ENCODE data around the gene HADHB.
"Not testable (repeated sequence)": the region's sequence is repeated elsewhere in the genome, so short reads cannot be mapped to it uniquely, and the experiment has no call there.

Gene HADHB

GRCh38 chr2:26298638-26299393 is 54.1 kb downstream of the HADHB start:
- peak; percentile 28 to 41 for DNase-seq

DNA sequence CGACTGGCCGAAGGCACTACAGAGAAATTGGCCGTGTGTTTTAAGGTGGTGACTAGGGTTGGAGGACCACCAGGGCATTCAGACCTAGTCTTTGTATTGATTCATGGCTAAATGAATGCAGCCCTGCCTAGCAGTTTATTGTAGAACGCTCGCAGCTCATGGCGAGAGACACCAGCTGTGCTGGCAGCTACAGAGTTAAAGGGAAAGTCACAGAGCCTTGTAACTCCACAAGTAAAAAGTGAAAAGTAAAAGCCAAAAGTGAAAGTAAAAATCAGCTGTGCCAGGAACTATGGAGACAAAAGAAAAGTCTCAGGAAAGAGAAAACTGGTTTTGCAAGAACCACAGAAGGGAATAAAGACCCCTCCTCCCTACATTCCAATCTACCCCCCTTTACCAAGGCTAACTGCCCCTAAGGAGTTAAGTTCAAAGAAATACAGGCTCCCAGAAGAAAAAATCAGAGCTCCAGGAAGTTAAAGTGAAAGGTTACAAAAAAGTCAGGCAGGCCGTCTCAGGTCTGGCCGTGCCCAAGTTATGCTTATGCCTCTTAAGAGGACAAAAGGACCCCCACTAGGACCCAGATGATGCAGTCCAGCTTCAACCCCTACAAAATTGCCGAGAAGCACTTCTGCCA is 54.8 kb downstream of the HADHB start:
- peak in 1 of 2 donors; percentile 22 for DNase-seq

- peak in 1 of 2 donors; percentile 20 for DNase-seq
Measured at GRCh38 chr2:26300234-26300925, 55.6 kb downstream of the HADHB start.

- no peak for DNase-seq
Measured at GRCh38 chr2:26302846-26303245, 58.1 kb downstream of the HADHB start.

- not testable (repeated sequence) for DNase-seq
Measured at GRCh38 chr2:26305094-26305493, 60.4 kb downstream of the HADHB start.

- no peak for DNase-seq
Measured at GRCh38 chr2:26305540-26305939, 60.8 kb downstream of the HADHB start.

DNA sequence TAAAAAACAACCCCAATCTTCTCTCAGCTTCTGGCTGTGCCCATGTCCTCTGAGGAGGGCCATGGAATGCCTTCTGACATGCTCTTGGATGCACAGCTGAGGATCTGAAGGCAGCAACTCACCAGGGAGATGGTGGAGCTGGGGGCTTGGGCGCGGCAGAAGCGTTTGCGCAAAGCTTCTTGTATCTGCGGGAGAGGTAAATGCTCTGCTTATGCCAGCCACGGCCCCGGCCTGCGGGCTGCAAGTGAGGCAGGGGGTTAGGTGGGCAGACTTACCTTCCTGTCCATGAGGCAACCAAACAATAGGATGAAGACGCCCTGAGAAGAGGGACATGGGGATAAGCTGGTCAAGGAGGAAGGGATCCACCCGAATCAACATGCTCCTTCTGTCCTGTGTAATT is 65.2 kb downstream of the HADHB start:
- DNase-seq = no peak

- DNase-seq = no peak
Measured at GRCh38 chr2:26312471-26312870, 67.7 kb downstream of the HADHB start.

DNA sequence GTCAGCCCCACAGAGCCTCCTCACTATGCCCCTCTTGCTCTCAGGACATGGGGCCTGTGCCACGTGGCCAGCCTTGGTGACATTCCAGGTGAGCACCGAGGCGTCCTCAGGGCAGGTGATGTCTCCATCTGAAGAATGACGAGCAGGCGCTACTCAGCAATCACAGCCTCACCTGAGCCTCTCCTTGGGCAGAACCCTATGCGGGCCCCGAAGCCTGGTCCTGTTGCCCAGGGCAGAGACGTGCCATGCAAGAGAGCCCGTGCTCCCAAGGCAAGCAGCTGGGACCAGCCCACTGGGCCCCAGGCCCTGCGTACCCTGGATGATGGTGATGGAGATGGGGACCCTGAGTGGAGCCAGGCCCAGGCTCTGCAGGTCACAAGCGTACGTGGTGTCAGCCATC is 68.7 kb downstream of the HADHB start:
- DNase-seq = no peak

- no peak for DNase-seq
Measured at GRCh38 chr2:26314243-26314642, 69.5 kb downstream of the HADHB start.

DNA sequence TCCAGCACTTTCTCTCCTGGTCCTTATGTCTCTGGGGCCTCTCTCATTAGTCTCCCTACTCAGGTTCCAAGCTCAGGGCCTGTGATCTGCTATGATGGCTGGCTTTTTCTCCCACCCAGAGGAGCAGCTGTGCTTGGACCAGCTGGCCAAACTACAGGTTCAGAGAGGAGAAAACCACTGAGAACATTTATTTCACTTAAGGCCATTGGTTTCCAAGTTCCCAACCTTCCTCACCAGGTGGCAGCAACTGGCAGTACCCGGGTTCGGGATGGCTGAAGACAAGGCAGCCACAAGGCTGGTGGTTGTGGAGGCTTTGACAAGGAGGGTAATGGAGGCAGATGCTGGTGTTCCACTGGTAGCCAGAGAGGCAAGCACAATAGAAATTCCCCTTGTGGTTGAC is 71.3 kb downstream of the HADHB start:
- DNase-seq = no peak

DNA sequence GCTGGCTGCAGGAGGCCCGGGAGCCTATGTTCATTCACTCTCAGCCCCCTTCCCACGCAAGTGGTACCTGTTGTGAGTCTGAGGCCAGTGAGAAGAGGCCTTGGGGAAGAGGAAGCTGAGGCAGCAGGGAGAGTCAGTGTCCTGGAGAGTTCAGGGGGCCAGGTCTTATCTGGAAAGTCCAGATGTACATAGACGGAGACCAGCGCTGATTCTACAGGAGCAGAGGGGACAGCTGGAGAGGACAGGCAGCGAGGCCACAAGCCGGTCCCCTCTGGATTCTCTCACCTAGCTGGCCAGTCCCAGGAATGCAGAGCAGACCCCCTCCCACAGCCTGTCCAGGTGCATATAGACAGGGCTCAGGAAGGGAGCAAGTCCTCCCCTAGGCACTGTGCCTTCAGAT is 72.1 kb downstream of the HADHB start:
- no peak for DNase-seq

DNA sequence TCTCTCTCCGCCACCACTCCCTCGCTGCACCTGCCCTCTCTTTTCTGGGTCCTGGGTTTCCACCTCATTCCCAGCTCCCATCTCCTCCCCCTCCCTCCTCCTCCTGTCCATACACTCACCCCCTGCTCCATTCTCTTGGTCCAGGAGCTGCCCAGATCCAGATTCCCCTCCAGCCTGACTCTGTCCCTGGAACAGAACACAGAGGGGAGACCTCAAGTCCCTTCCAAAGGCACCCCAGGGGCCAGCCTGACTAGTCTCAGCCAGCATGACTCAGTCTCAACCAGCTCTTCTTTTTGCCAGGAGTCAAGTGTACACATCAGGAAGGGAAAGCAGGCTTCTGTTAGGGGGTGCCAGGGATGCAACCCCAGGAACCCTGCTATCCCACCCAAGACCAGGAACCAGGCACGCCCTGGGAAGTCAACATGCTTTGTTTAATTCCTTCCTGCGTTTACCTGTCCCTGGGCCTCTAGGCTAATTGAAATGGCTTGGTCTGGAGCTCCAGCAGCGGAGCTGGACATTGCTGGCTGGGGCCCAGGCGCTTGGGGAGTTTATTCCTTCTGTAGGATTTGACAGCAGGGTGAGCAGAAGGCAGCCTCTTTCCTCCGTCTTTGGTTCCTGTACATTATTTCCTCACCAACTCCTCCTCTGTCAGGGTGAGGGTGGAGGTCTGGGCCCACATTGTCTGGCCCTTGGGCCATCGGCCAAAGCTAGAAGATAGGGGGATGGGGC is 72.8 kb downstream of the HADHB start:
- no peak for DNase-seq

- DNase-seq = no peak
Measured at GRCh38 chr2:26318950-26319349, 74.2 kb downstream of the HADHB start.

DNA sequence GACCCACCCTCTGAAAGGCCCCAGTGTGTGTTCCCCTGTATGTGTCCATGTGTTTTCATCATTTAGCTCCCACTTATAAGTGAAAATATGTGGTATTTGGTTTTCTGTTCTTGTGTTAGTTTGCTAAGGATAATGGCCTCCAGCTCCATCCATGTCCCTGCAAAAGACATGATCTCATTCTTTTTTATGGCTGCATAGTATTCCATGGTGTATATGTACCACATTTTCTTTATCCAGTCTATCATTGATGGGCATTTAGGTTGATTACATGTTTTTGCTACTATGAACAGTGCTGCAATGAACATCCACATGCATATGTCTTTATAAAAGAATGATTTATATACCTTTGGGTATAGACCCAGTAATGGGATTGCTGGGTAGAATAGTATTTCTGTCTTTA is 79.7 kb downstream of the HADHB start:
- not testable (repeated sequence) for DNase-seq

DNA sequence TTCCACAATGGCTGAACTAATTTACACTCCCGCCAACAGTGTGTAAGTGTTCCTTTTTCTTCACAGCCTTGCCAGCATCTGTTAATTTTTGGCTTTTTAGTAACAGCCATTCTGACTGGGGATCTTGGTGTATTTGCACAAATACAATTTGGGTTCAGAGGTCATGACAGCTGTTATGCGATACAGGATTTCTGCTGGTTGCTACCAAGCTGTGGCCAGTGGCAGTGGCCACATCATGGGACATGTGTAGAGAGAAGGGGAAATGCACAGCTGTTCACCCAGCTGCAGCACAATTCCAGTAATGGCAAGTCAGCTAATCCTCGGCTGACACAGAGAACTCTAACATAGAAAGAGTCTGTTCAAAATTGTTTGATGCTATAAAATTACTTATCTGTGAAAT is 80.2 kb downstream of the HADHB start:
- no peak for DNase-seq

- no peak for DNase-seq
Measured at GRCh38 chr2:26325851-26326250, 81.1 kb downstream of the HADHB start.

GRCh38 chr2:26326514-26326913 is 81.8 kb downstream of the HADHB start:
- no peak for DNase-seq

DNA sequence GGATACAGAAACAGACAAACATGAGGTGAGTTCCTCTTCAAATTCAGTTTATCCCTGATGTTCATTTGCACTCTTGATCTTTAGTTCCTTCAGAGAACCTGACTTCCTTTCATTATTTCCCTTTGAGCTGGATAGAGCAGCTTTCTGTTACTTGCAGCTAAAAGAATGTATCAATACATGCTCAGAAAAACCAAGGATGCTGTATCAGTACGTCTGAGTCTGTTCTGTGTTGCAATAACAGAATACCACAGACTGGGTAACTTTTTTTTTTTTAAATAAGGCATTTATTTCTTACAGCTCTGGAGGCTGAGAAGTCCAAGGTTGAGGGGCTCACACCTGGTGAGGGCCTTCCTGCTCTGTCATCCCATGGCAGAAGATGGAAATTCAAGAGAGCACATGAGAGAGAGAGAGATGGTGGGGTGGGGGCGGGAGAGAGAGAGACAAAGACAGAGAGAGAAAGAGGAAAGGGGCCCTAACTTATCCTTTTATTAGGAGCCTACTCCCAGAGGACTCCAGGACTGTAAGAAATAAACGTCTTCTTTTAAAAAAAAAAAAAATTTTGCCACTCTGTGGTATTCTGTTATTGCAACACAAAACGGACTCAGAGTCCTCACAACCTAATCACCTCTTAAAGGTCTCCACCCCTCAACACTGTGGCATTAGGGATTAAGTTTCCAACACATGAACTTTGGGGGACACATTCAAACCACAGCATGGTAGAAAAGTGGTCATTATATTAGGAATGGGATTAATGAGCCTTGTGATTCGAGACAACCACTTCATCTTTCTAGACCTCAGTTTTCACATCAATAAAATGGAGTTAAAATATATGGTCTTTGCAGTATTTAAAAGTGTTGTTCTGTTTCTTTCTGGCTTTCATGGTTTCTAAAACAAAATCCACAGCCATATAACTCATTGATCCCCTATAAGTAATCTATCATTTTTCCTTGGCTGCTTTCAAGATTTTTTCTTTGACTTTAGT is 82.8 kb downstream of the HADHB start:
- DNase-seq = no peak

DNA sequence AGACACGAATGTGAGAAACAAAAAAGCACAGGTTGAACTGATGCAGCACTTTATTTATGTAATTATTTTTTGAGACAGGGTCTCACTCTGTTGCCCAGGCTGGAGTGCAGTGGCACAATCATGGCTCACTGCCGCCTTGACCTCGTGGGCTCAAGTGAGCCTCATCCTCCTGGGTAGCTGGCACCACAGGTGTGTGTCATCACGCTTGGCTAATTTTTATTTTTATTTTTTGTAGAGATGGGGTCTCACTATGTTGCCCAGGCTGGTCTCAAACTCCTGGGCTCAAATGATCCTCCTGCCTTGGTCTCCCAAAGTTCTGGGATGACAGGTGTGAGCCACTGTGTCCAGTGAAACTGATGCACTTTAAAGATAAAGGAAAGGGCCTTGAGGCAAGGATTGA is 84.3 kb downstream of the HADHB start:
- DNase-seq = not testable (repeated sequence)

- DNase-seq = peak; percentile 86 to 89
Measured at GRCh38 chr2:26330114-26330549, 85.4 kb downstream of the HADHB start.

DNA sequence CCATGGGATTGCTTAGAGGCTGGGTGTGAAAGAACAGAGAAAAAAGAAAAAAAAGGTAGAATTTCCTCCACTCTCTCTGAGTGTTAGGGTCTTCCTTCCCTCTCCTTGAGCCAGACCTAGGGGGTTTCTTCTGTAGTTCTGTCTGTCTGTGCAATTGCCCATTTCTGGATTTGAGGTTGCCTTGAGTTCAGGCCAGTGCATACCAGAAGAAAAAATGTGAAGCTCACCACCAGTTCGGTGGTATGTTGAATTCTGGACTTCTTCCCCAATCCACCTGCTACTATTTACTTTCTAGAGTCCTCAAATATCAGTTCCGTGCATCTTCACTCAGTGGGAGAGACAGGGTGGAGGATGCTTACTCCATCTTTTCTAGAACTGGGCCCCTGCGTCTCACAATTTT is 85.9 kb downstream of the HADHB start:
- DNase-seq = no peak
